Kidney tubule cell (primary cell): ENCODE measurements around the gene CHRM4.

Experiments
- DNase-seq: peaks from one replicate; pipeline ENCODE4 v3.0.0-alpha.2; 2018; ENCODE audit warnings: low spot score

CHRM4 gene

GRCh38 chr11:46391578-46392420 lies at the start of gene CHRM4:
Gene CHRM4 (minus strand): TSS chr11:46391776. CDS start chr11:46386557, 5,219 bp downstream.
- DNase-seq = peak; percentile 29

GRCh38 chr11:46438211-46438610 lies 46.6 kb upstream of the CHRM4 start:
- DNase-seq = no peak

- DNase-seq = no peak
Measured at GRCh38 chr11:46437122-46437689, 45.6 kb upstream of the CHRM4 start.

GRCh38 chr11:46436113-46436512 lies 44.5 kb upstream of the CHRM4 start:
- no peak for DNase-seq

- no peak for DNase-seq
Measured at GRCh38 chr11:46435679-46436078, 44.1 kb upstream of the CHRM4 start.

GRCh38 chr11:46431211-46431610 lies 39.6 kb upstream of the CHRM4 start:
- no peak for DNase-seq

- no peak for DNase-seq
Measured at GRCh38 chr11:46429717-46430116, 38.1 kb upstream of the CHRM4 start.

GRCh38 chr11:46427364-46427763 lies 35.8 kb upstream of the CHRM4 start:
- DNase-seq = no peak

GRCh38 chr11:46426233-46426991 lies 34.8 kb upstream of the CHRM4 start:
- no peak for DNase-seq

GRCh38 chr11:46422588-46422987 lies 31.0 kb upstream of the CHRM4 start:
- DNase-seq = no peak

GRCh38 chr11:46421257-46421880 lies 29.8 kb upstream of the CHRM4 start:
- DNase-seq = no peak

GRCh38 chr11:46420513-46420912 lies 28.9 kb upstream of the CHRM4 start:
- DNase-seq = no peak

- no peak for DNase-seq
Measured at GRCh38 chr11:46418751-46419150, 27.2 kb upstream of the CHRM4 start.

GRCh38 chr11:46417711-46418110 lies 26.1 kb upstream of the CHRM4 start:
- DNase-seq = no peak

- no peak for DNase-seq
Measured at GRCh38 chr11:46414879-46415278, 23.3 kb upstream of the CHRM4 start.

GRCh38 chr11:46414466-46414796 lies 22.9 kb upstream of the CHRM4 start:
- DNase-seq = no peak

- peak; percentile 67 for DNase-seq
Measured at GRCh38 chr11:46413760-46414465, 22.3 kb upstream of the CHRM4 start.

- DNase-seq = no peak
Measured at GRCh38 chr11:46410021-46410420, 18.4 kb upstream of the CHRM4 start.

- no peak for DNase-seq
Measured at GRCh38 chr11:46408407-46408986, 16.9 kb upstream of the CHRM4 start.

- DNase-seq = no peak
Measured at GRCh38 chr11:46407635-46408034, 16.1 kb upstream of the CHRM4 start.

- no peak for DNase-seq
Measured at GRCh38 chr11:46404476-46405017, 13.0 kb upstream of the CHRM4 start.
